HepG2 (cell line): ENCODE measurements around the gene SCEL.

ENCODE experiments used
- ARNTL ChIP-seq: sonication (generic); formaldehyde crosslinking; IDR thresholded peaks from 2 replicates; pipeline ENCODE4 v1.4.0; 2020; ENCODE audit warnings: mild to moderate bottlenecking, missing genetic modification reagents
- DNMT3B ChIP-seq: conservative IDR thresholded peaks from 2 replicates; pipeline ENCODE4 v1.6.1; 2016; ENCODE audit warnings: missing biosample characterization, control low read depth

DNA sequence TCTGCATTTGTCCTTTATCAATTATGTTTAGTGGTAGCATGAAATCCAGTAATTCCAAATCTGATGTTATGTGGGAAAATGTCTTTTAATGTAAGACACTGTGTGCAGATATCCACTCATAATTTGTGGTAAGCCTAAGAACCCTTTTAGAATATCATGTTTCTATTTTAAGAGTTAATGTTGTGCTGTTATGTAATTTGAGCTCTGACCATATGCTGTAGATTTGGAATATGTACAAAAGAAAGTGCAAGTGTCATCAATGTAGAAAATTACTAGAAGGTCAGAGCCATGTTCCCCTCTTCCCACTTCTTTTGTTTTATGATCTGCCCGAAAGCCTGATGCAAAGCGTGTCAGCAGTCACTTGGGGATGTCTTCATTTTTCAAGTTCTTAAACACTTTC lies 44.5 kb downstream of the SCEL start:
- no peak for TF ChIP-seq ARNTL (CRISPR knock-in tag)
- TF ChIP-seq DNMT3B (CRISPR knock-in tag): no peak
